RKO (cell line): ENCODE data around the gene FYCO1.

Experiments
- DNase-seq: peaks from one replicate; pipeline ENCODE4 v3.0.0-alpha.2; 2016; ENCODE audit warnings: low spot score

FYCO1 gene

GRCh38 chr3:45943207-45943846 lies 52.3 kb downstream of the FYCO1 start, which contains the start of gene CXCR6:
CXCR6 (plus strand) TSS chr3:45943464; CDS start chr3:45946482, 3,018 bp downstream.
- no peak for DNase-seq

- no peak for DNase-seq
These were observed 53.4 kb downstream of the FYCO1 start for GRCh38 chr3:45942051-45942825.

- DNase-seq, result no peak
These were observed 54.8 kb downstream of the FYCO1 start for GRCh38 chr3:45940781-45941365.

GRCh38 chr3:45940004-45940780 lies 55.4 kb downstream of the FYCO1 start:
- DNase-seq, result no peak

- no peak for DNase-seq
These were observed 56.3 kb downstream of the FYCO1 start for GRCh38 chr3:45939341-45939771.

- DNase-seq, result peak; percentile 85
These were observed 56.8 kb downstream of the FYCO1 start for GRCh38 chr3:45938864-45939263.

GRCh38 chr3:45938043-45938435 lies 57.6 kb downstream of the FYCO1 start:
- DNase-seq, result no peak

GRCh38 chr3:45937206-45938042 lies 58.2 kb downstream of the FYCO1 start:
- DNase-seq, result no peak

GRCh38 chr3:45936261-45936660 lies 59.4 kb downstream of the FYCO1 start:
- DNase-seq, result no peak

- no peak for DNase-seq
These were observed 62.0 kb downstream of the FYCO1 start for GRCh38 chr3:45933591-45933990.

- no peak for DNase-seq
These were observed 63.5 kb downstream of the FYCO1 start for GRCh38 chr3:45932112-45932511.

GRCh38 chr3:45931496-45931895 lies 64.1 kb downstream of the FYCO1 start:
- DNase-seq, result no peak

- peak; percentile 32 for DNase-seq
These were observed 66.5 kb downstream of the FYCO1 start for GRCh38 chr3:45929042-45929679.

- no peak for DNase-seq
These were observed 67.7 kb downstream of the FYCO1 start for GRCh38 chr3:45927881-45928280.

- peak; percentile 75 for DNase-seq
These were observed 71.9 kb downstream of the FYCO1 start for GRCh38 chr3:45923755-45924154.

GRCh38 chr3:45922950-45923590 lies 72.6 kb downstream of the FYCO1 start:
- DNase-seq, result no peak

GRCh38 chr3:45922039-45922326 lies 73.6 kb downstream of the FYCO1 start:
- DNase-seq, result no peak

GRCh38 chr3:45921158-45922038 lies 74.2 kb downstream of the FYCO1 start:
- no peak for DNase-seq

GRCh38 chr3:45917146-45917898 lies 78.3 kb downstream of the FYCO1 start:
- no peak for DNase-seq
